ENCODE results near the gene MRPL44.

MRPL44 gene

DNA sequence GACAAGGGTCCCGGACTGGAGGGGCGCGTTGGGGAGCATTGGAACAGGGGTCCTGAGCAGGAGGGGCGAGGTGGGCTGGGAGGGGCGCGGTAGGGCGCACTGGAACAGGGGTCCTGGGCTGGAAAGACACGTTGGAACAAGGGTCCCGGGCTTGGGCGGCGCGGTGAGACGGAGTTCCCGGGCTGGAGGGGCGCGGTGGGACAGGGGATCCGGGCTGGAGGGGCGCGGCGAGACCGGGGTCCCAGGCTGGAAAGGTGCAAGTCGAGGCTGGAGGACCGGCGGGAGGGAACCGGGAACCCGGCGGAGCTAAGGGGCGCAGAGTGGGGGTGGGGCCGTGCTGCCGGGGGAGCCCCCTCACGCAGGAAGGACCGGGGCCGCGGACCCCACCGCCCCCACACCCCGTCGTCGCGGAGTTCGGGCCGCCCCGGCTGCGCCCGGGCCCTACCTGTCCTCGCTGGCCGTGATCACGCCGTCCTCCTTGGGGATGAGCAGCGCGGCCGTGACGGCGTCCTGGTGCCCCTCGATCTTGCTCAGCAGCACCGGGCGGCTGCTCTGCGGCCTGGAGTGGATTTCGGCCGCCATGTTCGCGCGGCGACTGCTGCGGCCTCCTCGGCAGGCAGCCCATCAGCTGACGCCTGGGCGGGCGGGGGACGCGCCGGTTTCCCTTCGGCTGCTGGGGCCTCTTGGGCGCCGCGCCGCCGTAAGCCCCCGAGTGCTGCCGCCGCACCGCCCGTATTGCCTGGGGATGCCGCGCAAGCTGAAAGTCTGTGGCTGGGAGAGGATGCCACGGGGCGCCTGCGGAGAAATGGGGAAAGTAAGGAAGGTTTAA is 12.3 kb upstream of the MRPL44 start, which contains the start of gene WDFY1:
Gene WDFY1 (minus strand): TSS at position 633 of the 829 bp plus-strand sequence. CDS start 51 bp downstream, at position 582.
- Histone ChIP-seq H3K4me2 (ENCODE audit: low read depth, low read length, poor library complexity, severe bottlenecking) (peak within 1 kb of the TSS; percentile 97), H3K4me3 (ENCODE audit: low read length, poor library complexity, severe bottlenecking) (peak within 1 kb of the TSS; percentile 100), H3K9ac (ENCODE audit: low read depth, low read length, poor library complexity, severe bottlenecking) (peak within 1 kb of the TSS; percentile 90), H3K9me2 (replicated peaks; ENCODE audit: low read depth, low read length) (no peaks in the 10 kb centered on the region), H3K79me2 (ENCODE audit: insufficient read depth, low read length) (peaks cover 30% of the 10 kb centered on the region), H3K9me3 (ENCODE audit: insufficient read depth, low read depth, low read length) (no peaks in the 10 kb centered on the region), H3K27me3 (ENCODE audit: insufficient read depth, low read length, poor library complexity, severe bottlenecking) (no peaks in the 10 kb centered on the region), H4K20me1 (ENCODE audit: insufficient read depth, low read length, poor library complexity, severe bottlenecking) (no peaks in the 10 kb centered on the region), H3K36me3 (ENCODE audit: insufficient read depth, low read length) (no peaks in the 10 kb centered on the region), H3K4me1 (ENCODE audit: insufficient read depth, low read length, poor library complexity, severe bottlenecking) (peaks cover 24% of the 10 kb centered on the region), H2AFZ (ENCODE audit: low read length) (peak within 1 kb of the TSS; percentile 94), H3F3A (ENCODE audit: low read depth) (no peaks in the 10 kb centered on the region)
- no peak for TF ChIP-seq EZH2phosphoT487 (IDR thresholded peaks at IDR 0.05; ENCODE audit: borderline replicate concordance)
- TF ChIP-seq CTCF (conservative IDR thresholded peaks at IDR 0.05; ENCODE audit: low read length) = no peak

GRCh38 chr2:223945755-223946154 is 11.5 kb upstream of the MRPL44 start:
- H2AFZ ChIP-seq (ENCODE audit: low read length) = peak overlapping the region; percentile 94; the same call in 1 of the 2 replicates
- H3K36me3 ChIP-seq (ENCODE audit: insufficient read depth, low read length) = no peaks in the 10 kb centered on the region
- no peaks in the 10 kb centered on the region for H3F3A ChIP-seq (ENCODE audit: low read depth)
- no peak overlapping the region for H3K9ac ChIP-seq (ENCODE audit: low read depth, low read length, poor library complexity, severe bottlenecking)
- peaks cover 30% of the 10 kb centered on the region for H3K79me2 ChIP-seq (ENCODE audit: insufficient read depth, low read length)
- no peaks in the 10 kb centered on the region for H3K9me2 ChIP-seq (replicated peaks; ENCODE audit: low read depth, low read length)
- H4K20me1 ChIP-seq (ENCODE audit: insufficient read depth, low read length, poor library complexity, severe bottlenecking) = no peaks in the 10 kb centered on the region
- H3K9me3 ChIP-seq (ENCODE audit: insufficient read depth, low read depth, low read length) = no peaks in the 10 kb centered on the region
- no peak for TF ChIP-seq CTCF (conservative IDR thresholded peaks at IDR 0.05; ENCODE audit: low read length)
- TF ChIP-seq EZH2phosphoT487 (IDR thresholded peaks at IDR 0.05; ENCODE audit: borderline replicate concordance) = no peak
- H3K27me3 ChIP-seq (ENCODE audit: insufficient read depth, low read length, poor library complexity, severe bottlenecking) = no peaks in the 10 kb centered on the region
- H3K4me3 ChIP-seq (ENCODE audit: low read length, poor library complexity, severe bottlenecking) = peak overlapping the region; percentile 100
- peak overlapping the region; percentile 63 for H3K4me2 ChIP-seq (ENCODE audit: low read depth, low read length, poor library complexity, severe bottlenecking)
- H3K4me1 ChIP-seq (ENCODE audit: insufficient read depth, low read length, poor library complexity, severe bottlenecking) = peaks cover 24% of the 10 kb centered on the region

- H2AFZ ChIP-seq (ENCODE audit: low read length) = peak overlapping the region; percentile 40; the same call in 1 of the 2 replicates
- H3K9me2 ChIP-seq (replicated peaks; ENCODE audit: low read depth, low read length) = no peaks in the 10 kb centered on the region
- TF ChIP-seq EZH2phosphoT487 (IDR thresholded peaks at IDR 0.05; ENCODE audit: borderline replicate concordance) (no peak), CTCF (conservative IDR thresholded peaks at IDR 0.05; ENCODE audit: low read length) (no peak)
- H3K4me2 ChIP-seq (ENCODE audit: low read depth, low read length, poor library complexity, severe bottlenecking) = no peak overlapping the region
- H3K9ac ChIP-seq (ENCODE audit: low read depth, low read length, poor library complexity, severe bottlenecking) = no peak overlapping the region
- H4K20me1 ChIP-seq (ENCODE audit: insufficient read depth, low read length, poor library complexity, severe bottlenecking) = no peaks in the 10 kb centered on the region
- H3K4me1 ChIP-seq (ENCODE audit: insufficient read depth, low read length, poor library complexity, severe bottlenecking) = peaks cover 17% of the 10 kb centered on the region
- peaks cover 21% of the 10 kb centered on the region for H3K79me2 ChIP-seq (ENCODE audit: insufficient read depth, low read length)
- H3F3A ChIP-seq (ENCODE audit: low read depth) = no peaks in the 10 kb centered on the region
- no peaks in the 10 kb centered on the region for H3K9me3 ChIP-seq (ENCODE audit: insufficient read depth, low read depth, low read length)
- no peaks in the 10 kb centered on the region for H3K27me3 ChIP-seq (ENCODE audit: insufficient read depth, low read length, poor library complexity, severe bottlenecking)
- no peak overlapping the region for H3K4me3 ChIP-seq (ENCODE audit: low read length, poor library complexity, severe bottlenecking)
- H3K36me3 ChIP-seq (ENCODE audit: insufficient read depth, low read length) = no peaks in the 10 kb centered on the region
These were observed 9.5 kb upstream of the MRPL44 start for GRCh38 chr2:223947711-223948205.
